Measurements from ENCODE around the gene UBE2Q1. TPM values are rescaled to one million over a fixed set of nuclear protein-coding genes. Genes with fewer than 3 reads are reported as not detected.

UBE2Q1 gene
- total RNA-seq, 1 experiment from 2014 or later, result 62.7 TPM

GRCh38 chr1:154595621-154596020 is 37.2 kb upstream of the UBE2Q1 start (continued):
- TF ChIP-seq AFF4 (CRISPR knock-in tag; IDR thresholded peaks at IDR 0.05; ENCODE audit: borderline replicate concordance) (no peak), AR (CRISPR knock-in tag; IDR thresholded peaks at IDR 0.05) (no peak), KAT7 (CRISPR knock-in tag; IDR thresholded peaks at IDR 0.05; ENCODE audit: borderline replicate concordance) (no peak), TEAD4 (CRISPR knock-in tag; IDR thresholded peaks at IDR 0.05) (no peak), ZNF423 (CRISPR knock-in tag; IDR thresholded peaks at IDR 0.05) (no peak), HMGA2 (CRISPR knock-in tag; IDR thresholded peaks at IDR 0.05) (no peak), NFYB (CRISPR knock-in tag; conservative IDR thresholded peaks at IDR 0.05; ENCODE audit: low read depth) (no peak), NR1H2 (CRISPR knock-in tag; IDR thresholded peaks at IDR 0.05) (no peak), SP1 (CRISPR knock-in tag; conservative IDR thresholded peaks at IDR 0.05) (no peak)
- TF ChIP-seq, protein P1, sequence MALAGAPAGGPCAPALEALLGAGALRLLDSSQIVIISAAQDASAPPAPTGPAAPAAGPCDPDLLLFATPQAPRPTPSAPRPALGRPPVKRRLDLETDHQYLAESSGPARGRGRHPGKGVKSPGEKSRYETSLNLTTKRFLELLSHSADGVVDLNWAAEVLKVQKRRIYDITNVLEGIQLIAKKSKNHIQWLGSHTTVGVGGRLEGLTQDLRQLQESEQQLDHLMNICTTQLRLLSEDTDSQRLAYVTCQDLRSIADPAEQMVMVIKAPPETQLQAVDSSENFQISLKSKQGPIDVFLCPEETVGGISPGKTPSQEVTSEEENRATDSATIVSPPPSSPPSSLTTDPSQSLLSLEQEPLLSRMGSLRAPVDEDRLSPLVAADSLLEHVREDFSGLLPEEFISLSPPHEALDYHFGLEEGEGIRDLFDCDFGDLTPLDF (CRISPR knock-in tag; IDR thresholded peaks at IDR 0.05), result no peak

DNA sequence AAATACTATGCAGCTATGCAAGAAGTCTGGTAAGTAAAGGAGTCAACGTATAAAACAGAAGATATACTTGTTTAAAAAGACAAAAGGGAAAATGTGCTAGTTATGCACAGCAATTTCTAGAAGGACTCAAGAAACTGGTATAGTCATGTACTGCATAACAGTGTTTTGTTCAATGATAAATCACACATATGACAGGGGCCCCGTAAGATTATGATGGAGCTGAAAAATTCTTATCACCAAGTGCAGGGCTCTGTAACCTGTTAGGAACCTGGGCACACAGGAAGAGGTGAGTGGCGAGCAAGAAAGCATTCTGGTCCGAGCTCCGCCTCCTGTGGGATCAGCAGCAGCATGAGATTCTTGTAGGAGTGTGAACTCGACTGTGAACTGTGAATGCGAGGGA is 36.3 kb upstream of the UBE2Q1 start:
- no peak overlapping the region for H3K4me3 Mint-ChIP-seq

More for the DNA sequence above, 36.3 kb upstream of the UBE2Q1 start:
- H3K27me3 Mint-ChIP-seq (ENCODE audit: low read depth), result no peaks in the 10 kb centered on the region
- no peak overlapping the region for H3K27ac Mint-ChIP-seq
- ATAC-seq (no peak), DNase-seq (ENCODE audit: low spot score) (no peak)
- H3K9me3 Mint-ChIP-seq, result no peaks in the 10 kb centered on the region
- no peaks in the 10 kb centered on the region for H3K4me1 Mint-ChIP-seq
- ChIA-PET POLR2A (no interaction called here), CTCF (interaction anchor here (1.6 kb wide), 1 partner anchor 35 kb away, joined by 4 read pairs; no protein-coding TSS in a partner anchor)
- H3K36me3 Mint-ChIP-seq, result peaks cover 74% of the 10 kb centered on the region
- TF ChIP-seq CREB1 (CRISPR knock-in tag; IDR thresholded peaks at IDR 0.05) (no peak), IRF2 (CRISPR knock-in tag; IDR thresholded peaks at IDR 0.05; ENCODE audit: borderline replicate concordance, low read depth) (no peak), FOXK1 (CRISPR knock-in tag; IDR thresholded peaks at IDR 0.05) (no peak), NFYB (CRISPR knock-in tag; conservative IDR thresholded peaks at IDR 0.05; ENCODE audit: low read depth) (no peak), CREM (CRISPR knock-in tag; IDR thresholded peaks at IDR 0.05) (no peak), MYBL2 (CRISPR knock-in tag; IDR thresholded peaks at IDR 0.05) (no peak), PREB (CRISPR knock-in tag; IDR thresholded peaks at IDR 0.05; ENCODE audit: borderline replicate concordance) (no peak), AFF4 (CRISPR knock-in tag; IDR thresholded peaks at IDR 0.05; ENCODE audit: borderline replicate concordance) (no peak), RORB (CRISPR knock-in tag; IDR thresholded peaks at IDR 0.05) (no peak), FOXP1 (CRISPR knock-in tag; IDR thresholded peaks at IDR 0.05; ENCODE audit: borderline replicate concordance) (no peak), ELF4 (CRISPR knock-in tag; IDR thresholded peaks at IDR 0.05; ENCODE audit: low read depth) (no peak), ZNF317 (CRISPR knock-in tag; IDR thresholded peaks at IDR 0.05; ENCODE audit: borderline replicate concordance, low read depth) (no peak), KAT7 (CRISPR knock-in tag; IDR thresholded peaks at IDR 0.05; ENCODE audit: borderline replicate concordance) (no peak), ETV6 (CRISPR knock-in tag; IDR thresholded peaks at IDR 0.05) (no peak)
- TF ChIP-seq, protein P2, sequence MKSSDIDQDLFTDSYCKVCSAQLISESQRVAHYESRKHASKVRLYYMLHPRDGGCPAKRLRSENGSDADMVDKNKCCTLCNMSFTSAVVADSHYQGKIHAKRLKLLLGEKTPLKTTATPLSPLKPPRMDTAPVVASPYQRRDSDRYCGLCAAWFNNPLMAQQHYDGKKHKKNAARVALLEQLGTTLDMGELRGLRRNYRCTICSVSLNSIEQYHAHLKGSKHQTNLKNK (CRISPR knock-in tag; IDR thresholded peaks at IDR 0.05), result no peak
- TF ChIP-seq, protein P1 (CRISPR knock-in tag; IDR thresholded peaks at IDR 0.05), result no peak

Measured in WTC11 (cell line).